CD4-positive, alpha-beta T cell treated with Interleukin-17A for 1 hour (primary cell): ENCODE measurements around the gene DIP2C.
"Not testable (repeated sequence)": the region's sequence is repeated elsewhere in the genome, so short reads cannot be mapped to it uniquely, and the experiment has no call there.

Source experiments
- DNase-seq: peaks from one replicate; pipeline ENCODE4 v3.0.0-alpha.2; 2020

Gene DIP2C

DNA sequence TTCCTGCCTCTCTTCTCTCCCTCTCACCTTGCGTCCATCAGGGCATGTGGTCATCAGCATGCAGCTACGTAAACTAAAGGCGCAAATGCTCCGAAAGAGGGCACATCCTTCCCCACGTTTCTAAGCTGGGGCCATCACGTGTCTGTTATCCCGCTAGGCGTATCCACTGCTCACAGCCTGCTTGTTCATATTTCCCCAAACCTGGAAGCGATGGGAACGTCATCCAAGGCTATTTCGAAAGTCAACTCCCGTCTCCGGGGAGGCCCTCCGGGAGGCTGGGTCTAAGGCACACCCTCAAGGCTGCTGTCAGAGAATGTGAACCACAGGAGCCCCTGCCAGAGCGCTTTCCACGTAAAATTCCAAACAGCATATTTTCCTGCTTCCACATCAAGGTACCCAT lies 199.2 kb downstream of the DIP2C start:
- DNase-seq: no peak

GRCh38 chr10:489330-489729 lies 200.1 kb downstream of the DIP2C start:
- no peak for DNase-seq

GRCh38 chr10:488933-489215 lies 200.6 kb downstream of the DIP2C start:
- no peak for DNase-seq

DNA sequence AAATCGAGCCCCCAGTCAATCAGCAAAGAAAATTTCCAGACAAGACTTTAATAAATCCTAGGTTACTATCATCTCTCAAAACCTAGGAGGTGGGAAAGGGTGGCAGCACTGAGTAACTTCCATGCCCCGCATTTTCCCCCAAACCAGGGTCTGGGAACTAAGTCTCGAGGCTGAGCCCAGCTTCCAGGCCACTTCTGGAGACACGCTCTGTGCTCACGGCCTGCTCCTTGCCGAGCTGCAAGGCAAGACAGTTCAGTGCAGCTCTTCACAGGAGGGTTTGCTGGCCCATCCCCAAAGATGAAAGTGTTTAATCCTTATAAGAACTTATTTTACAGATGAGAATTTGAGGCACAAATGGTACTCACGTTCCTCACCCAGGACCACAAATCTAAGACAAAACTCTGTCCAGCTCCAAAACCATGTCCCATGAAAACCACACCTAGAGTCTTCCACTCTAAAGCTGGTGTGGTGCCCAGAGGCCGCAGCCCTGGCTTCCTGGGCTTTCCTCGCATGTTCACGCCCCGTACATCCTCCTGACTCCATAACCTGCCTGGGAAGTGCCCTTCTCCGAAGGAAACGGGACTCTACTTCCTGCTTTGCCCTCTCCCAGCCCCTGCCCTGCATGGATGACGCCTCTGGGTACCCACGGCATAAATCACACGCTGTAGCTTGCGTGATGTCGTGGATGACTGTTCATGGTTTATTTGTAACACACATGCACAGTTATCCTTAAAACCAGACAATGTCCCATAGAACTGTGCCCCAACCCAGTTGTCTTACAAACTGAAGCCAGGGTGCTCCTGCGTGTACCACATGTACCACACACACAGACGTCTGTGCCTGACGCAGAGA lies 201.2 kb downstream of the DIP2C start:
- no peak for DNase-seq

DNA sequence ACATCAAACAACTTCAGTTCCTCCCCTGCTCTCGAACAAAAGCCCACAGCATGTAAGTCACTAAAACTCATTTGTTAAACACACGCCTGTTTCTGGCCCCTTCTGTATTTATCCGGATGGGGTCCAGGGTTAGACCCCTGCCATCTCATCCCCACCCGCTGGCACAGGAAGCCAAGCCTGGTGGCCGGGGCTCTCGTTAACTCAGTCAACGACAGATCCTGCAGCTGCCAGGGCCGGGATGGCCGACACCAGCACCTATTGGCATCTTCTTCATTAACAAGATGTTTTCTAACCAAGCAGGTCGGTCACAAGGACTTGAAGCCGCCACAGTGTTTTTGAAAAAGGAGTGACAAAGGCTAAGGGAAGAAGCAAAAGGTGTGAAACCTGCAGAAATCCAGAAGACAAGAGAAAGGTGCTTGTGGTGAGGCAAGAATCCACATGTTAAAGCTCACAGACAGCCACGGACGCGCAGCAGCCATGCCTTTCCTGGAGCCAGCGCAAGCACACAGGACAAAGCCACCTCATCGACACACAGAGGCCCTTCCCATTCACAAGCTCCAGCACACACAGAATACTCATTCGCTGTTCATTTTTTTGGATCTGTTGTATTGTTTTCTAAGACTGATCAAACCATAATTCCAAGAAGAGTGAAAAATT lies 202.7 kb downstream of the DIP2C start:
- no peak for DNase-seq

- no peak for DNase-seq
Observed at GRCh38 chr10:486206-486605, 203.3 kb downstream of the DIP2C start.

DNA sequence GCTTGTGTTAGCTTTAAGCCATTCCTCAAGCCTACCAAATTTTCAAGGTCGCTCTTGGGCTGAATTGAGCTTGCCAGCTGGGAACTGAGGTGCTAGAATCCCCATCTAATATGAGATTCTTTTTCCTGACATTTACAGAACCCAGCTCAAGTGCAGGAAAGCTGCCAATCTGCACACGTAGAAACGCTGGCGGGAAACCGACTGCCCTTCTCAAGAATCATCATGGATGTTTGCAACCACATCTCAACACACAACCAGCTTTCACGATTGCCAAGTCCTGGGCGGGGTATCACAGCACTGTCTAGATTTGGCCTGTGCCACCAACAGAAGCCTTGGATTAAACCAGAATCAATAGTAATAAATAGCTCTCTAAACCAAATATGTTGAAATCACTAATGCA lies 203.7 kb downstream of the DIP2C start:
- DNase-seq: no peak

DNA sequence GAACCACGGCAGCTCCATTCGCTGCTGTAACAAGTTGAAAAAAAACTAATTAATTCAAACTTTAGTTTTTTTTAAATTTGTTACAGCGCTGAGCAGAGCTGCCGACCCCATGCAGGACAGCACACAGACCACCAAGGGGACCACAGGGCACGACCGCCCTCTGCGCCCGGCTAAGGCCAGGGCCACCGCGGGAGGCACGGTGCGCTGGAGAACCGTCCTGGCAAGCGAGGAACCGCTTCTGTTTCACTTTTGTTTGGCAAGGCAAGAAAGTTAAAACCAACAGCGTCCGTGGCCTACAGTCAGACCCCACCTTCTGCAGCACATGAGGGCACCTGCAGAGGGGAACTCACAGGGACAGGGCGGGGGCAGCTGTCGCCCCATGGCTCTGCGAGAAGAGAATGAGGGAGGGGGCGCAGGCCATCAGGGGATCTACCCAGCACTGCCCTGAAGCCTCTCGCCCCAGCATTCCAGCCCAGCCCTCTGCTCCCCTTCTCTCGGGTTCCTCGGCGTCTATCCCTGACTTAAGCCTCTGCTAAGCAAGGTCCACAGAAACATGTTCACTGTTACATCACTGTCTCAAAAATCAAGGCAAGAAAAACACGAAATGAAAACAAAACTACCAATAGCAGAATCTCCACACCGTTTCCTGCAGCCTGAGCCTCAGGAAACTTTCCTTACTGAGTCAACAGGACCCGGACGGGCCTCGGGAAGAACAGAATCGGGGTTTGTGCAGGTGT lies 204.4 kb downstream of the DIP2C start:
- peak; percentile 28 for DNase-seq

GRCh38 chr10:484441-484924 lies 205.0 kb downstream of the DIP2C start:
- DNase-seq: peak; percentile 21

GRCh38 chr10:483261-483660 lies 206.2 kb downstream of the DIP2C start:
- no peak for DNase-seq

DNA sequence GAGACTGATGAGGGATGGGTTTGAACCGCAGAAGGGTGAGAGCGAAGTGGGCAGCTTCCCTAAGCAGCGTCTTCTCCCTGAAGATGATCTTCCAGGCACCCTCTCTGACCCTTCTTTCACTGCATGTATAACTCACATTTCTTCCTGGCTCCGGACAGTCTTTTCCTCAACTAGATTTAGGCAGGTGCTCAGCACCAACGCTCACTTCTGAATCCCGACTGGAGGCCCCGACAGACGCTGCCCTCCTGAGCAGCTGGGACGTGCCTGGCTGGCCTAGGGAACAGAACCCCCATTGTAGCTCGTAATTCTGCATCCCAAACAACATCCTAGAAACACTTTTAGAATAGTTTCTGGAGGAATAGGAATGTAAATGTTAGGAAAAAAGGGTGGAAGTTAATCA lies 206.6 kb downstream of the DIP2C start:
- no peak for DNase-seq

DNA sequence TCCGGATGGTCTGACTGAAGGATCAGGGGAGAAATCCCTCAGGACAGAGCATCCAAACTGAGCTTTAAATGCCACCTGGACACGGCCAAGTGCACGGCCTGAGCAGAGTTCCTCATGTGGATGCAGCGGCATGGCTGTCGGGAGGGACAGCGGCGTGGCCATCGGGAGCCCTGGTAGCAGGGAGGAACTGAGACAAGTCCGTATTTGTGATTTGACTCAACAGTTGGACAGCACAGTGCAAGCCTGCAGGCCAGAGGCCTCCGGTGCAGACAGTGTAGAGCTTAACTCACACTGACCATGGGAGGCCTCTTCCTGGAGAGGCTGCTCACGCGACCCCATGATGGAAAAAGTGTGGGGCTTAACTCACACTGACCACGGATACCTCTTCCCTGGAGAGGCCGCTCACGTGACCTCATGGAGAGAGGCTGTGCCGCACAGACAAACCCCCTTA lies 207.4 kb downstream of the DIP2C start:
- DNase-seq: no peak

DNA sequence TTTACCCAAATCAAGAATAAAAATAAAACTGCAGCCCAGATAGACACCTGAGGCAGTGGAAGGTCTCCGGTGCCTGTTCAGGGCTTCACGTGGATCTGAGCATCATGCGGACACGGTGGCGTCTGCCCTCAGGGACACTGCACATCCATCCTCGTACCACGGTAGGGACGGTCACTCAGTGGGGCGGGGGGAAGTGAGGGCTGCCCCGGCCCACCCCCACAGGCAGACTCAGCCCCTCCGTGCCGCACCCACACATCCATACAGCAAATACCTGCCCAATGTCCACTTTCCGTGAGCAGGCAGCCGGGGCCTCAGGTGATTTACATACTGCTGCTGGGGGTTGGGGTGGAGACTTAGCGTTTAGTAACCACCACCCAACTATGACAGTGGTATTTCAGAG lies 207.8 kb downstream of the DIP2C start:
- DNase-seq: no peak

DNA sequence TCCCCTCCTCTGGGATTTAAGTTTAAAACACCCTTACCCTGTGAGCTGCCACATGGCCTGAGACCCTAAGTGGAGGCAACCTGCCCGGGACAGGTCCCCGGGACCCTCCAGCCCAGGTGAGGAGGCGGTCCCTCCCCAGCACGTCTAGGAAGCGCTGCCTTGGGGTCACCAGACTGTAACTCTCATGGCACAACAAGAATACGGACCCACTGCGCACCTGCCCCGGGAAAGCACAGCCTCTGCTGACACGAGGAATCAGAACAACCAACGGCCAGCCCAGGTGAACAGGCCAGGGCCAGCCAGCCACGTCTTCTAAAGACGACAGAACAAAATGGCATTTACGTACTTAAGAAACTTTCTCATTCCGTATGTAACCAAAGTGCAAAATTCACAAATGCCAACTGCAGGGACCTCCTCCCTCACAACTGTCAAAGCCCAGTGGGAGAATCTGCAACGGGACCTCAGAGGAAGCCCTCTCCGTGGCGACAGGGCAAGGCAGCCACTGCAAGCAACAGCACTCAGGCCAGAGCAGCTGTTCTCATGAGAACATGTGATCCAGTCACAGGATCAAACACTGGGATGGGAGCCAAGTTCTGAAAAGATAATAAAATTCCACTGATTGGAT lies 208.4 kb downstream of the DIP2C start:
- DNase-seq: no peak

DNA sequence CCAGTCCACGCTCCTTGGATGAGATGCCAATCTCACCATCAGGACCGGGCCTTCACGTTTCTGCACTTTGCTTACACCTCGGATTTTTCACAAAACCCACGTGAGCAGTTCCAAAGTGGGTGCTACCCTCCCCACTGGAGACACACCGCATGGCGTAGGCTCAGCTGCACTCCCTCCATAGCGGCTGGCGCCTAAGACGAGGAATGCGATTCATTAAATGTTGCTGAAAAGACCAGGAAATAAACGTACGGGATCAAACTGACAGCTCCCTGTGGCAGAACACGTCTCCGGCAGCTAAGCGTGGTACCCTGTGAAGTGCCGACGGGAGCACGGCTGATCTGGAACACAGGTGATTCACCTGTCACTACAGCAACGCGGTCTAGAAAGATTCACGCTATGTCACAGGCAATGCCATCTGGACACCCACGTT lies 209.0 kb downstream of the DIP2C start:
- no peak for DNase-seq

DNA sequence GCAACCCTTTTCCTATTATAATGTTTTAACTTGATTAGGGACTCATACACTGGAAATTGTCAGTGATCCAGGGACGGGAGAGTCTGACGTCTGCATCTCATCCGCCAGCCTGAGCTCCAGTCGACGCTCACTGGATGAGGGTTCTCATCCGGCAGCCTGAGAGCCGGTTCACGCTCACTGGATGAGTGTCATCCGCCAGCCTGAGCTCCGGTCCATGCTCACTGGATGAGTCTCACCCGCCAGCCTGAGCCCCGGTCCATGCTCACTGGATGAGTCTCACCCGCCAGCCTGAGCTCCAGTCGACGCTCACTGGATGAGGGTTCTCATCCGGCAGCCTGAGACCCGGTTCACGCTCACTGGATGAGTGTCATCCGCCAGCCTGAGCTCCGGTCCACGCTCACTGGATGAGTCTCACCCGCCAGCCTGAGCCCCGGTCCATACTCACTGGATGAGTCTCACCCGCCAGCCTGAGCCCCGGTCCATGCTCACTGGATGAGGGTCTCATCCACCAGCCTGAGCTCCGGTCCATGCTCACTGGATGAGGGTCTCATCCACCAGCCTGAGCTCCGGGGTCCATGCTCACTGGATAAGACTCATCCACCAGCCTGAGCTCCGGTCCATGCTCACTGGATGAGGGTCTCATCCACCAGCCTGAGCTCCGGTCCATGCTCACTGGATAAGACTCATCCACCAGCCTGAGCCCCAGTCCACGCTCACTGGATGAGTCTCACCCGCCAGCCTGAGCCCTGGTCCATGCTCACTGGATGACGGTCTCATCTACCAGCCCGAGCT lies 209.6 kb downstream of the DIP2C start:
- not testable (repeated sequence) for DNase-seq

- no peak for DNase-seq
Observed at GRCh38 chr10:478471-479245, 210.8 kb downstream of the DIP2C start.

GRCh38 chr10:477620-478019 lies 211.8 kb downstream of the DIP2C start:
- no peak for DNase-seq

DNA sequence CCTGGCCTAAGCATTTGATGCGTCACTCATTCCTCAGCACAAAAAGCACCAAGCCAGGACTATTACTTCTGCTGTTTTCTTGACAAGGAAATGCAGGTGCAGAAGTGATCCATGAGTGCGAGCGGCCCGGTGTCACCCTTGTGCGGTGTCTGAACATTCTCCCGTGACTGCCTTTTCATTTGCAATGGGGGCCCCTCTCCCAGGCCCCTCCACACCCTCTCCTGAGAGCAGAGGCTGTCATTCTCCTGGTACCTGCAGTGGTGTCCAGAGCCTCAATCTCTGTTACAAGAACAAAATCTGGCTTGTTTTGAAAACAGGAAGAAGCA lies 213.1 kb downstream of the DIP2C start:
- no peak for DNase-seq

GRCh38 chr10:475709-476454 lies 213.6 kb downstream of the DIP2C start:
- DNase-seq: no peak

- DNase-seq: no peak
Observed at GRCh38 chr10:474946-475345, 214.5 kb downstream of the DIP2C start.
